NCI-H460 (cell line): ENCODE data around the gene BMPER. TPM values are rescaled to one million over a fixed set of nuclear protein-coding genes. Genes with fewer than 3 reads are reported as not detected.
A peak's percentile ranks its signal among the peaks of the same experiment; 100 is the strongest.

Experiments used
- DNase-seq: peaks from one replicate; pipeline ENCODE4 v3.0.0-alpha.2; 2016; ENCODE audit warnings: low read depth; ENCODE audit errors: extremely low read depth
- polyA plus RNA-seq: library from polyadenylated mRNA; depleted of rRNA; stranded (reverse); fragments of >200 nt; gene quantifications from 2 replicates; pipeline ENCODE4 v1.2.3, GENCODE V29; 2014; cell fraction: nucleus; rRNA removed
- total RNA-seq: library from RNA; depleted of rRNA; stranded (reverse); fragments of >200 nt; shearing (Covaris generic); gene quantifications from 2 replicates; pipeline ENCODE4 v1.2.3, GENCODE V29; 2014; rRNA removed

The BMPER gene
- total RNA-seq, result 3.0 and 3.5 TPM in 2 replicates
- polyA plus RNA-seq, result 0.39 and 1.8 TPM in 2 replicates

DNA sequence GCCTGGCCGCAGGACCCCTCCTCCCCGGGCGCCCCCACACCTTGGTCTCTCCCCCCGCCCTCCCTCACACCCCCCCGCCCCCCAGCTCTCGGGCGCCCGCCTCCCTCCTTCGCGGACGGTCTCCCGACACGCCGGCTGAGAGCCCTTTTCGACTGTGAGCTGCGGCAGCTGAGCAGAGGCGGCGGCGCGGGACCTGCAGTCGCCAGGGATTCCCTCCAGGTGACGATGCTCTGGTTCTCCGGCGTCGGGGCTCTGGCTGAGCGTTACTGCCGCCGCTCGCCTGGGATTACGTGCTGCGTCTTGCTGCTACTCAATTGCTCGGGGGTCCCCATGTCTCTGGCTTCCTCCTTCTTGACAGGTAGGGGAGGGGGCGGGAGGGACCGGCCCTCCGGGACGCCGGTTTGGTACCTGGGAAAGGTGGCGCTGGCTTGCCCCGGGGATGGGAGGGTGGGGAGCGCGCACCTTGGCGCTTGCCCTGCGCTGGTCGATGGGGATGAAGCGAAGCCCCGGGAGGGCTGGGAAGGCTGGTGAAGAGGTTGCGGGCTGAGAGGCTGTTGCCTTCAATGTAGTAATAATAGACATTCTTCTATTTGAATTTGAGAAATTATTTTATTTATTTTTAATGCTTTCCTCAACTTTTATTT lies at the start of gene BMPER:
Gene BMPER (plus strand): TSS at position 151 of the 644 bp plus-strand sequence. CDS start 75 bp downstream, at position 226.
- no peak for DNase-seq

DNA sequence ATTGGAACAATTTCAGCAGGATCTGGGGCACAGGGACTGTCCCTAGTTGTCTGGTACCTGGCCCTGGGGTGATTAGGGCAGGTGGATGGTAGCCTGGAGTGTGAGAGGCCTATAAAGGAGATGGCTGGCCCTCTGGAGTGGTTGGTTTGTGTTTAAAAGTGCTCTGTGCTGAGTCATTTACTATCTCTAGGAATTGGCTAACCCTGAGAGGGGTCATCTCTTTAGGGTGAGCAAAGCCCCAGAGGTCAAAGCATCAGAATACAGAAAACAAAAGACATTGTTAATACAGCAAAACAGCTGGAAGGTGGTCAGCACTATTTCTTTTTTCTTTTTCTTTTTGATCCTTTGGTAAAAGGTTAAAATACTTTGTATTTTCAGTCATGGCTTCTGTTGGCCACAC lies 43.4 kb upstream of the BMPER start:
- no peak for DNase-seq

DNA sequence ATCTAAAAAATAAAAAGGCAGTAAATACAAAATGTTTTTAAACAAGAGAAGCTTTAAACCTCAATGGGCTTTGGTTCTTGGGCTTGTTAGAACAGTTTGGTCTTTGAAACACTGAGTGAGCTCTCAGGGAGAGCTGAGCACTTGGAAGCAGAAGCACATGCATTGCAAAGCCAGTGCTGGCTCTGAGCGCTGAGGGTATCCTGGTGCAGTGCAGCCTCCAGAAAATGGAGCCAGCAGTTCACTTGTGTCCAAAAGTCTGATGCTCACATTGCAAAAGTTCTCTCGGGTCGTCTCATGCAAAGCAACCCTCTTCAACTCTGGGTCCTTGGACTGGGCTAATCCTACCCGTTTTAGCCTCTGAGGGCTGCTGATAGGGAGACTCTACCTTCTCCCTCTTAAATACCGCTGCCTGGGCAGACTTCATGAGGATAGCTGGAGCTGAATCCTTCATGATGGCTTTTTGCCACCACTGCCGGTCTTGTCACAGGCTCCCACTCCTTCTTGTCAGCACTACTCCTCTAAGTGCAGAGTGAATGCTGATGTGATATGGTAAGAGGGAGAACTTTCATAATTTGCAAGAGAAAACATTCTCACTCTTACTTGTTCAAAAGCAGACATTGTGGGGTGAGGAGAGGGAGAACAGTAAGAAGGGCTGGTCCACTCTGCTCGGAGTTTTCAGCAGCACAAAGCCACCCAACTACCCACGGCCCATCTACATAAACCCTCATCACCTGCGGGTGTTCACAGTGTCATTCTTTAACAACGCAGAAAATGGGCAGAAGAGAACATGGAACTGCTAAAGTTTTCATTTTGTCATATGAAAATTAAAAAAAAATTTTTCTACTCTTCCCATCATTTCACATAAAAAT lies 42.2 kb upstream of the BMPER start:
- no peak for DNase-seq

DNA sequence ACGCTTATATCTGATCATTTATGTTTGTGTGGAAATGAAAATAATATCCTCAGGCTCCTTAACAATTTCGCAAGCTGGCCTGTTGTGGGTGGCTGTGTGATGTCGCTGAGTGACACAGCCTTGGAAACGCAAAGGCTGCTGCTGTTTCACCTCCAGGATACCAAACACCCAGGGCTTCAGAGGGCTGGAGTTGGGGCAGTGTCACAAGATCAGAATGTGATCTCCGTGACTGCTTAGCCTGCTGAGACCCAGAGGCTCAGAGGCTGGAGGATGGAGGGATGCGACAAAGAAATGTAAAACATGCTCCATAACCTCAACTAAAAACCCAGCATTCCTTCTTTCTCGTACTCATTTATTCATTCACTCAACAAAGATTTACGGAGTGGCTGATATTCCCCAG lies 37.2 kb upstream of the BMPER start:
- no peak for DNase-seq

DNA sequence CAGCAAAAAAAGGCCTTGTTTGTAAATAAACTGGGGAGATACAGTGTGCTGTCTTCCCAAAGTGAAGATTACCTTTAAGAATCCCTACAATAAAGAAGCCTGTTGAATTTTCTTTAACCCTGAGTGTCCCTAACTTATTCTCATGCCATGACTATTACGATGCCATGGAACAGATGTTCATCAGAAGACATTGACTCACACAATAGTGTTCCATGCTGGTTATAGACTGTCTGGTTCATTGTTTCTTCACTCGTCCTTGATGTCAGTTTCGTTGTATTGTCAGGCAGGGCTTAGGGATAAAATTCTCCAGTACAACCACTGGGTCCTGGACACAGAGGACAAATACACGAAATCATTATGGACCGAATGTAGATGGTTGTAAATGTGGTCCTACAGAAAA lies 36.2 kb upstream of the BMPER start:
- no peak for DNase-seq

DNA sequence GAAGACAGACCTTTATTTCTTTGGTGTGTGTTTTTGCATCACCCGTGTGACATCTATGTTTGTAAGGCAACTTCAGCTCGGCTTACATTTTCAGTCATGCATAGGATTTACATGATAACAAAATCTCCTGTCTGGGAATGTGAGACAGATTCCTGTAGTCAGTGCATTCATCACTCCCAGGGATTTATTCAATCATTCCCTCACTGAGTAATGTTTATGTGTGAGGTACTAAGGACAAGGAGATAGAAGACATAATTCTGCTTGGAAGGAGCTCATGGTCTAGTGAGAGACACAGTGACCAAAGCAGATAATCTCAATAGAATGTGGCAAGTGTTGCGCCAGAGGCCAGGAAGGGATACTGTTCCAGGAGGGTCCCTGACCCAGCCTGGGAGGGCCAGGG lies 35.2 kb upstream of the BMPER start:
- DNase-seq, result no peak

DNA sequence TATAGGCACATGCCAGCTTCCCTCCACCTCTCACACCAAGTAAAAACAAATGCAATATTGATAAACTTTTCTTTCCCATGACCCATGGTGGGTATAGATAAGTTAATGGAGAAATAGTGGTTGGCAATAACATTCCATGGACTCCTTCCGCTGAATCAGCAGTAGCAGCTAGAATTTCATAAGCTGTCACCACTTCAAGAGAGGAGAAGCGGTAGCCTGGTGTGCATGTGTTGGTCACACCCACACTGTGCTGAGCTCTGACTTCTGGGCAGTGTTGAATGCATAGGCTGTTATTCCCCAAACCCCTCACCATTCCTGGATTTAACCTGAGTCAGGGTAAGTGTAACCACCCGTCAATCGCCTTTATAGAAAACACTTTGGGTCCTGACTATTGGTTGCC lies 32.5 kb upstream of the BMPER start:
- no peak for DNase-seq

DNA sequence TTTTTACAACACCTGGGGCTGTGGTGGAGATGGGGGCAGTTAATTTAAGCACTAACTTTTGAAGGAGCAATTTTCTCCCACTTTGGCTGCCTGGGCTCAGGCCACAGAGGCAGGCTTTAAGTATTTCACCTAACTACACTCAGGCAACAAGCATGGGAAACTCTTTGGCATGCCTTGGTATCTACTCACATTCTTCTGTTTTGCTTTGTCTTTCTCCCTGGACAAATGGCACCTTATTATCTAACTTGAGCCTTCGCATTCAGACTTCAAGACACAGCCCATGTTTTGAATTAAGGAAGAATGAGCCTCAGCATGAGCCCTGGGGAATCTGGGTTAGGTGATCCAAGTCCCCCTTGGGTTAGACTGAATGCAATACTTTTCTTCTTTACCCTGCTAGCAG lies 31.8 kb upstream of the BMPER start:
- no peak for DNase-seq

DNA sequence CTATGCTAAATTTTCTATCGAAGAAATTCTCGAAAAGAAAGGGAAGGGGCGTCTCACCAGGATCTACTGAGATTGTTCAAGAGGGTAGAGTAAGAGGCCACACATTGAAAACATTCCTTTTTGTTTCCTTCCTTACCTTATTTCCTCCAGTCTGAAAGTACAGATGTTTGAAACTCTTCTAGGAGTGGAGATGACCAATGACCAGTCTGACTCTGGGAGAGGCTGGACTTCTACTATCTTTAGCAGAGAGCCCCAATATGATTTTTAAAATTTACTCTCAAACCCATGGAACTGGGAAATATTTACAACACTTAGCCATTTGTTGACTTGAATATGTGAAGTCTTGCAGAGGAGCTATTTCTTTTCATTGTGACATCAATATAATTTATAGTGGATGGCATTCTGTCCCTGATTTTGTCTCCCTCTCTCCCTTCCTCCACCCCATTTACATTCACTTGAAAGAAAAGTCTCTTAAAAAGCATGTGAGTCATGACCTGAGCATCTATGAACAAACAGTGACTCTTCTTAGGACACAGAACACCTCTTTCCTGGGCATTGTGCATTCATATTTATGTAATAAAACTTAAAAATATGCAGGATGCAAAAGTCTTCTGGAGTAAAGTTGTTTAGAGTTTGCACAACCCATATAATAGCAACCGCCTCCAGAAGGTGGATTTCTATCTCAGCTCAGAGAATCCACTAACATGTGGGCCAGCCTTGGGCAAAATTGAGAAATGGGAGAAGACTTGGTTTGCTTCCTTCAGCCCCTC lies 31.2 kb upstream of the BMPER start:
- DNase-seq, result peak; percentile 57

DNA sequence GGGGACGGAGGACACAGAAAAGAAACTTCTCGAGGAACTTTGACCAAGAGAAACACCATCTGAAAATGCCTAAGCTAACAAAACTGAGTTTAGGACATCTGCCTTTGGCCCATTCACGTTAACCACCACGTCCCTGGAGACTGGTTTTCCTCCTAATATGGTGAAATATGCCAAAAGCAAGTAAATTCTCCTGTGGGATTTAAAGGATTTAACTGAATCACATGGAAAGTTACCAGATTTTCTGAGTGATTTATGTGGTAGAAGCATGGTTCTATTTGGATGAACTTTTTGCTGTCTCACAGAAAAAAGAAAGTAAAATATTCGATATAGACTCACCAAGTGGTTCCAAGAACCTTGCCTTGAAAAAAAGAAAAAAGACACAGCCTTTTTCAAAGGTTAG lies 30.4 kb upstream of the BMPER start:
- DNase-seq, result no peak

DNA sequence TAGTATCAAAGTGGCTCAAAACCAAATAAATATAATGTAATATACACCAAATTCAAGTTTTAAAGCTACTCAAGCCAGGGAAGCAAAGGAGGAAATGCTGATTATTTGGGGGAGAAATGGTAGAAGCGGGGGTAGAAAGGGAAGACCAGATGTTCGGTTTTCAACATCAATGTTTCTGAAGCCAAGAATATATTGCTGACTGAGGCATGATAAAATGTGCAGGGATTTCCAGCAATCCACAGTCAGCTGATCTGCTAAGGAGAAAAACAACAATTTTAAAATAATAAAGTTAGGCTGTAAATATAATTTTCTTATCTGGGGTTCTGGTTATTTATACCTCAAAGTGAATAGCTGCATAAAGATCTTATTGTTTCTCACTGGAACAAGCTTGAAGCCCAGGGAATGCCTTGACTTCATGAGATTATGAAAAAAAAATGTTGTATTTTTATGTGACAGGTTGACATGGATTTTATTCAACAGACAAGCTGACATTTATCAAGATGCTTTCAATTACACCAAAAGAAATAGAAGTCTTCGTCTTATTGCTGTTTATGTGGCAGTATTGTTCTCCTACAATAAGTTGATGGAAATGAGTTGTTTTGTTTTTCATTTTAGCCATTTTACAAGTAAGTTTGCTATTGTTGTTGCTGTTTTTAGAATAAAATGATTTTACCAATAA lies 28.6 kb upstream of the BMPER start:
- DNase-seq, result no peak

DNA sequence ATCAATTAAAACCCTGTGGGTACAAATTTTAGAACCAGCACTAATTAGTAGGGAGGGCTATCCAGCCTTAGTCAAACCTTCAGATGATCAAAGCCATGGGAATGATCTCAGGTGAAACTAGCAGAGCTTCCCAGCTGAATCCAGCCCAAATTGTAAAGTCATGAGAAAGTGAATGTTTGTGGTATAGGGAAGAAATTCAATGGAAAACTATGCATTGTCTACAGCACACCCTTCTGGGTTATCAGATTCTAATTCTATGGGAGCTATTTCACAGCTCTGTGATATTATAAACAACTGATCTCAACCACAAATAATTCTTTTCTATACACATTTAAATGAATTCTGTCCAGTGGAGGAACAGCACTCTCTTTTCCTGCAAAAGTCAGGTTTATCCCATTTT lies 24.6 kb upstream of the BMPER start:
- DNase-seq, result no peak

DNA sequence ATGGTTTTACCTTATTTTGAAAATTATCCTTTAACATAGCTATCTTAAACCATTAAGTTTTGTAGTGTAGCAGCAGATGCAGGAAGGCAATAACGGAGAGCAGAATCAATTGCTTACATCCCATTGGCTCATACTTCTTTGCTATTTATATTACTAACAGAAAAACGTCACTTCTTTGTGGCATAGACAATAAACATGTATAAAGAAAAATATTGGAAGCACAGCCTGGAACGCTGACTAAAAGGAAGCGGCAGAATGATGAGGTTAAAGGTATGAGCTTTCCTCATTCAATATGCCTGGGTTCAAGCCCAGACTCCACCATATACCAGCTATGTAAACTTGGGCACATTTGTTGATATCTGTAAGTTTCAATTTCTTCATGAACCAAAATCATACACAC lies 24.0 kb upstream of the BMPER start:
- DNase-seq, result no peak

DNA sequence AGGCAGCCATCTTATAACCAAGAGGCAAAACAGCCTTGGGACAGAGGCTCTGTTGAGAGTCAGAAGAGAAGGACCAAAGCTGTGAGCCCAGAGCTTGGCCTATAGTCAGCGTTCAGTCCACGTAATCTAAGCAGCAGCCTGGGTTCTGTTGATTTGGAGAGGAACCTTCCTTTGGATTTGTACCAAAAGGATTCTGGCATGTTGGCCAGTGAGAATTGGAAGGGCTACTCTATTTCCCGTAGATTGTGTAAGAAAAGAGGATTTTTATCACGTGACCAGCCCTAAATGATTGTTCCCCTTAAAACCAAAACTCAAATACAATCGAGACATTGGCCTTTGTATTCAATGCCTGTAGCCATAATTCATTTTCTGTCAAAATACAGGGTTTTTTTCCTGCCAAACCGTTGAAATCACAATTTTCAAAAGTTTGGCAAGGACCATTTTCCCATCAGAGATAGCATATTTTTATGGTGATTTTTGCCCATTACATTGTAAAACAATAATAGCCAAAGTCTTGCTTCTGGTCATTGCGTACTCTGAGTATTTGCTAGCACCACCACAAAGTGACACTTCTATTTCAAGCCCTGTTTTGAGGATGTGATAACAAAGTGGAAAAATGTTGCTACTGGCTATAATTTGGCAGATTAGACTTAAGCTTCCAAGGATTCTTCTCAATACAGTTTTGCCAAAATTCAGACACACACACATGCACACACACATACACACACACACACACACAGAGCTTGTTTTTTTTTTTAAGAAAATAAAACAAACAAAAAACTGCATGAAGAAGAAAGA lies 23.1 kb upstream of the BMPER start:
- DNase-seq, result no peak

DNA sequence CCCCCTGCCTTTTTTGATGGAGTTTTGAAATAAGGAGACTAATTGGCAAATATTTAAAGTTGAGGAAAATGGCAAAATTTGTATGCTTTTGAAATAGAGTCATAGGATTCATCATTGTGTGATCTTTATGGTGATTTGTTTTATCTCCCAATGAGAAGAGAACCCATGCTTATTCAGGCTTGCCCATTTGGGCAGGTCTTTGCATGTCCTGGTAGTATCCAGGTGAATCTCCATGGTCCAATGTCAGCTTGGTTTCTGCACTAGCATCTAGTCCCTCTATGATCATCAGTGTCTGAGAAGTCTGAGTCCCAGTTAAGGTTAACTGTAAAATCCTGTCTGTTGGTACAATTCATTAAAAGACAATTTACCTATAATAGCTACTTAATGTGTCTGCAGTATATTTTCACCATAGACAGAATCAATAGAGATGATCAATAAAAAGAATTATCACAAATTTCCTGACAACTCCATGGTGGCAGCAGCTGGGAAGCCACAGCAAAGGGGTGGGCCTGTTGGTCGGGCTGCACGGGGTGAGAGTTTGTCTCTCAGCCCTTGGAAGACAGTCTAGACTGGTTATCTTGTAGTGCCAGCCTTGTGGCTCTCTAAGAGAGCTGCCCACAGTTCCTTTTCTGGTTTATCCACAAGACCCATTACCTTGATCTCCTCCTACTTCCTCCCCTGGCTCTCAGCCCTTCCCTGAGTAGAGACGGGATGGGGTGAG lies 22.2 kb upstream of the BMPER start:
- no peak for DNase-seq

DNA sequence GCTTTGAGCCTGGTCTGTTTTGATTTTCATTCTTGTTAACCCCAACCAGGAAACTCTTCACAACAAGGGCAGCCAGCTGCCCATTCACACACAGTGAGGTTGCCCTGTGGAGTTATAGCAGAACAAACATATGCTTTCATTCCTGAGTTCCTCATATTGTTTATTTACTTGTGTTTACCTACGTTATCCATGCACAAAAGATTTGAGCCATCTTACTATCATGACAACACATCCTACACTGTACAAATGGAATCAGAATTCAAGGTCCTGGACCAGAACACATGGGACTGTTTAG lies 21.7 kb upstream of the BMPER start:
- no peak for DNase-seq

DNA sequence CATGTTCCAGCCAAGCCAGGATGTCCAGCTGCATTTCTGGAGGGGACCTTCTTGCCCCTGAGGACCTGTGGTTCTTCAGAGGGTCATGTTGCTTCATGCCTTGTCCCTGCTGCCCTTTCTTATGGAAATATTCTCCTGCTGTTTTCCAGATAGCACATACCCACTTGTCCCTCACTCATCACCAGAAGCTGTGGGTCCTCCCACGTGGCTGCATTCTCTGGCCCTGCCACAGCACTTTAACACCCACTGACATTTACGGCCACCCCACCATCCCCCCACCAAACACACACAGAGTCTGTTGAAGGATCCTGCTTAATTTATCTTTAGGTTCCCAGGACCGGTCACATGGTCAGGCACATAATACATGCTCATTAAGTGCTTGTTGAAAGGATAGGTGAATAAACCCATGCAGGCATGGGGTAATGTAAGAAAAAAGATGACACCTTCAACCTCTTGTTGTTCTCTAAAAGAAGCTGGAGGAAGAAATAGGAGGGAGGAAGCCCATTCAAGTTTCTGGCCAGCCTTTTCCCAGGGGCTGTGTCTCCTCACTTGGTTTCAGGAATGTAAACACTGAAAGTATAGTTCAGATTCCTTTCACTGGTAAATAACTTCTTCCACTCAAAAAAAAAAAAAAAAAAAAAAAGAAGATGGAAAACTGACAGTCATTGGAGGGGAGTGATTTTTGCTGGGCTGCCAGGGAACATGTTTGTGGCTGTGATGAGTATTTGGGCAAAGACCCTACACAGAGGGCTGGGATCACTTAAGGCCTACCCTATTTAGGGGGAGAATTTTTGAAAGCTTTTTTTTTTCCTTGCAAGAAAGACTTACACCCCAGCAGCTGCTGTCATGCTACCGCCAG lies 19.8 kb upstream of the BMPER start:
- DNase-seq, result no peak

DNA sequence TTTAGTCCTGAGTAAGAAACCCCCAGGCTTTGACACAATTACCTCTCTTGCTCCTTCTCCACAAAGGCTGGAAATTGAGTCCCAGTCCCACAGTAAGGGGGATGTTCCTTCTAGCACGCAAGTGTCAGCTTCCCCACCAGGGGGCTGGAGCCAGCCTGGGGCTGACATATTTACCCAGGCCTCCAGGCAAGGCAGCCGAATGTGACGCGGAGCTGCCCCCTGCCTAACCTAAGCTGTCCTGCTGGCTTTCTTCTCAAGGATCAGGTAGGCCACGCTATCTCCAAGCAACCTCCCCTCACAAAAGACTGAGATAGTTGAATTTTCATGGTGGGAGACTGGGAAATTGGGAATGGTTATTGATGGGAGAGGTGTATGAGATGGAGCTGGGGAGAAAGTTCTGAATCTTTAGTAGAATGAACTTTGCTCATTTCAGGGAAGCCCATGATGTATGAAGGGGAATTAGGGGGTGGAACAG lies 19.2 kb upstream of the BMPER start:
- DNase-seq, result no peak
